HG02973 (cell line): ENCODE results near the gene CMTR1.

Source experiments
- ATAC-seq: cut with Tn5 transposase; IDR thresholded peaks from one replicate; pipeline ENCODE4 v1.9.1; 2021; ENCODE audit warnings: moderate library complexity; ENCODE audit not compliant: unreplicated experiment

Gene CMTR1

DNA sequence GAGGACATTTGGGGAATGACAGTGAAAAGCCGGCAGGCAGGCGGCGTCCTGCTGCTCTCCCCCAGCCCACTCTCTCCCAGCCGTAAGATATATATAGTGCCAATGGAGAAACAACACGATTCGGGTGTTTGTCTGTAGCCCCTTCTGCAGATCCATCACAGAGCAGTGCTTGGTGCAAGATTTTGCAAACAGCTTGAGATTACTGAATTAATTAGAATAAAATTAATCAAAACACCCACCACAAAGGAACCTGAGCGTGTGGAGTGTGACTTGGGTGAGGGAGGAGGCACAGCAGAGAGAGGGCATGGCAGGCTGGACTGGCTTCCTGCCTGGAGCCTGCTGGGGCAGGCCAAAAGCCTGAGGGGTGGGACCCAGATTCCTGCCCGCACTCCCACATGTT is 95.5 kb downstream of the CMTR1 start:
- no peak for ATAC-seq

GRCh38 chr6:37530297-37530696 is 97.3 kb downstream of the CMTR1 start:
- ATAC-seq: no peak

GRCh38 chr6:37531026-37531425 is 98.0 kb downstream of the CMTR1 start:
- ATAC-seq: no peak
